ENCODE measurements around the gene WNT7B. TPM values are rescaled to one million over a fixed set of nuclear protein-coding genes. Genes with fewer than 3 reads are reported as not detected.
A peak's percentile ranks its signal among the peaks of the same experiment; 100 is the strongest.

WNT7B gene
- total RNA-seq, 1 donor from 2014 or later, result 22.1 TPM

GRCh38 chr22:45889093-45889538 is 87.8 kb downstream of the WNT7B start:
- no peak for DNase-seq (ENCODE audit: low spot score)

- DNase-seq (ENCODE audit: low spot score), result no peak
Measured at GRCh38 chr22:45888221-45889092, 88.5 kb downstream of the WNT7B start.

- peak; percentile 89 for DNase-seq (ENCODE audit: low spot score)
Measured at GRCh38 chr22:45887202-45888131, 89.5 kb downstream of the WNT7B start.

- no peak for DNase-seq (ENCODE audit: low spot score)
Measured at GRCh38 chr22:45886540-45886939, 90.4 kb downstream of the WNT7B start.

GRCh38 chr22:45885941-45886395 is 91.0 kb downstream of the WNT7B start:
- no peak for DNase-seq (ENCODE audit: low spot score)

- DNase-seq (ENCODE audit: low spot score), result no peak
Measured at GRCh38 chr22:45885171-45885840, 91.7 kb downstream of the WNT7B start.

GRCh38 chr22:45884201-45885062 is 92.5 kb downstream of the WNT7B start:
- DNase-seq (ENCODE audit: low spot score), result no peak

GRCh38 chr22:45883811-45884170 is 93.2 kb downstream of the WNT7B start:
- DNase-seq (ENCODE audit: low spot score), result no peak

- DNase-seq (ENCODE audit: low spot score), result no peak
Measured at GRCh38 chr22:45882881-45883810, 93.8 kb downstream of the WNT7B start.

GRCh38 chr22:45881524-45881875 is 95.5 kb downstream of the WNT7B start:
- DNase-seq (ENCODE audit: low spot score), result no peak

- no peak for DNase-seq (ENCODE audit: low spot score)
Measured at GRCh38 chr22:45880716-45881523, 96.0 kb downstream of the WNT7B start.

GRCh38 chr22:45880091-45880715 is 96.8 kb downstream of the WNT7B start:
- DNase-seq (ENCODE audit: low spot score), result no peak

GRCh38 chr22:45879552-45879949 is 97.4 kb downstream of the WNT7B start:
- no peak for DNase-seq (ENCODE audit: low spot score)

- no peak for DNase-seq (ENCODE audit: low spot score)
Measured at GRCh38 chr22:45878901-45879551, 97.9 kb downstream of the WNT7B start.

GRCh38 chr22:45878051-45878781 is 98.7 kb downstream of the WNT7B start:
- no peak for DNase-seq (ENCODE audit: low spot score)

- DNase-seq (ENCODE audit: low spot score), result no peak
Measured at GRCh38 chr22:45877651-45878050, 99.3 kb downstream of the WNT7B start.

- DNase-seq (ENCODE audit: low spot score), result no peak
Measured at GRCh38 chr22:45877036-45877380, 100.0 kb downstream of the WNT7B start.
